PC-9 (cell line): ENCODE measurements around the gene SLC22A15. TPM values are rescaled to one million over a fixed set of nuclear protein-coding genes. Genes with fewer than 3 reads are reported as not detected.

Source experiments
- BruUV-seq: library from RNA; stranded (reverse); fragments of 400-500 nt; replicated peaks from 2 replicates; lab custom pipeline; 2021; lab: Mats Ljungman, UMichigan
- CTCF ChIA-PET: fragments of 300-600 bp; sonication (Branson Sonifier 250); formaldehyde crosslinking; loops from one replicate; lab custom pipeline; 2022; ENCODE audit warnings: antibody characterized with exemption; lab: Charles Lee
- POLR2A ChIA-PET: fragments of 300-600 bp; sonication (Branson Sonifier 250); formaldehyde crosslinking; loops from one replicate; lab custom pipeline; 2022; ENCODE audit warnings: antibody characterized with exemption; ENCODE audit not compliant: unreplicated experiment; lab: Charles Lee
- DNase-seq, 2 experiments: peaks; one replicate each; pipeline versions ENCODE4 v3.0.0 to v3.0.0-alpha.2; 2015 to 2022; ENCODE audit warnings: mixed read lengths in 1 of 2
- H2AFZ ChIP-seq: fragments of 200-600 bp; sonication (generic); 2 replicates; pipeline ENCODE4 v1.8.1; 2017; ENCODE audit warnings: antibody characterized with exemption
- H3F3A ChIP-seq: fragments of 200-600 bp; sonication (generic); 2 replicates; pipeline ENCODE4 v1.8.1; 2017; ENCODE audit warnings: antibody characterized with exemption, mild to moderate bottlenecking, low read depth; ENCODE audit not compliant: insufficient read depth
- H3K27ac ChIP-seq: fragments of 200-600 bp; sonication (generic); 2 replicates; pipeline ENCODE4 v1.6.1; 2016; ENCODE audit warnings: mixed run types
- H3K27me3 ChIP-seq: fragments of 200-600 bp; sonication (generic); 2 replicates; pipeline ENCODE4 v1.6.1; 2016; ENCODE audit warnings: low read depth, mixed run types; ENCODE audit not compliant: insufficient read depth
- H3K36me3 ChIP-seq: fragments of 200-600 bp; sonication (generic); 2 replicates; pipeline ENCODE4 v1.6.1; 2016; ENCODE audit warnings: low read depth, mixed run types
- H3K4me1 ChIP-seq: fragments of 200-600 bp; sonication (generic); replicated peaks from 2 replicates; pipeline ENCODE4 v1.6.1; 2016; ENCODE audit warnings: mixed run types; ENCODE audit not compliant: insufficient read depth
- H3K4me2 ChIP-seq: fragments of 200-600 bp; sonication (generic); 2 replicates; pipeline ENCODE4 v1.6.1; 2017; ENCODE audit warnings: mixed run types
- H3K4me3 ChIP-seq: fragments of 200-600 bp; sonication (generic); 2 replicates; pipeline ENCODE4 v1.6.1; 2016; ENCODE audit warnings: mixed run types
- H3K79me2 ChIP-seq: fragments of 200-600 bp; sonication (generic); 2 replicates; pipeline ENCODE4 v1.6.1; 2017; ENCODE audit warnings: low read depth, mixed run types
- H3K9me2 ChIP-seq: fragments of 200-600 bp; sonication (generic); 2 replicates; pipeline ENCODE4 v1.8.1; 2017; ENCODE audit warnings: mild to moderate bottlenecking; ENCODE audit not compliant: insufficient read depth
- H3K9me3 ChIP-seq: fragments of 200-600 bp; sonication (generic); 2 replicates; pipeline ENCODE4 v1.8.1; 2016; ENCODE audit warnings: low read depth; ENCODE audit not compliant: insufficient read depth
- H4K20me1 ChIP-seq: fragments of 200-600 bp; sonication (generic); 2 replicates; pipeline ENCODE4 v1.8.1; 2017; ENCODE audit not compliant: insufficient read depth
- CTCF ChIP-seq: fragments of 200-600 bp; sonication (generic); conservative IDR thresholded peaks from 2 replicates; pipeline ENCODE4 v1.6.1; 2017; ENCODE audit warnings: mixed run types, antibody characterized with exemption, mild to moderate bottlenecking, moderate library complexity
- EZH2 ChIP-seq: fragments of 200-600 bp; sonication (generic); IDR thresholded peaks from 2 replicates; pipeline ENCODE4 v1.8.0; 2017; ENCODE audit warnings: antibody characterized with exemption, low read depth
- intact Hi-C: fragments of 100-400 bp; cut with micrococcal nuclease; formaldehyde crosslinking; loops from one replicate; pipeline ENCODE4 v1.10.0; 2022; ENCODE audit not compliant: unreplicated experiment
- total RNA-seq: library from RNA; stranded (reverse); gene quantifications from 2 replicates; pipeline ENCODE4 v1.2.3, GENCODE V29; 2021

The SLC22A15 gene
- total RNA-seq, 1 experiment from 2014 or later, result 1.8 TPM

- no peak overlapping the region for H2AFZ ChIP-seq
- no peaks in the 10 kb centered on the region for H3K9me2 ChIP-seq
- DNase-seq, result peak; percentile 18 to 65
- no peaks in the 10 kb centered on the region for H3K36me3 ChIP-seq
- H4K20me1 ChIP-seq, result no peaks in the 10 kb centered on the region
- H3F3A ChIP-seq, result no peaks in the 10 kb centered on the region
- H3K4me1 ChIP-seq, result no peaks in the 10 kb centered on the region
- no peak overlapping the region for H3K4me3 ChIP-seq
- TF ChIP-seq CTCF, result peak; percentile 96
- TF ChIP-seq EZH2, result no peak
- no peaks in the 10 kb centered on the region for H3K27me3 ChIP-seq
- BruUV-seq, result no TSS peak
- H3K27ac ChIP-seq, result no peak overlapping the region
- no peaks in the 10 kb centered on the region for H3K79me2 ChIP-seq
- ChIA-PET CTCF (interaction anchor here (0.6 to 0.9 kb wide), 2 partner anchors 209 to 375 kb away, joined by 4 read pairs; no protein-coding TSS in a partner anchor), POLR2A (interaction anchor here (0.5 to 0.6 kb wide), 2 partner anchors 351 to 396 kb away, joined by 3 to 5 read pairs; no protein-coding TSS in a partner anchor)
- H3K4me2 ChIP-seq, result no peak overlapping the region
- intact Hi-C loops, result no loop called here
- H3K9me3 ChIP-seq, result no peaks in the 10 kb centered on the region
These were observed 44.5 kb downstream of the SLC22A15 start for GRCh38 chr1:116020668-116021272.

DNA sequence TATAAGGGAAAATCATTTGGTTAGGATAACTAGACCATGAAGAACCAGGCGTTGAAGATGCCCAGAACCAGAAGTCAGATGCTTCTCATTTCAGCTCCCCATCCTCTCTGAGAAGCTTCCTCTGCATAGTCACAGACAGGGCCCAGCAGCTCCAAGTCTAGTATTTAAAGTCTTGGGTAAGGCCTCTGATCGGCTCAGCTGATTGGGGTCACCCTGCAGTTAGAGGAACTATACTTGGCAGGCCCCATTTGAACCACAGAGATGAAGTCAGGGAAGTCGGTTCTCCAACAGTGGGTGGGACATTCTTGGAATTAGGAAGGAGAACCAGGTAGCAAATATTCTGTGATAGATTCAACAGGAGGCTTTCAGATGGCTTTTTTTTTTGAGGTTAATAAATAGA lies 48.3 kb downstream of the SLC22A15 start:
- no peak for DNase-seq
- POLR2A ChIA-PET, result interaction anchor here (0.5 kb wide), 1 partner anchor 176 kb away, joined by 6 read pairs; no protein-coding TSS in a partner anchor
- Histone ChIP-seq H3F3A (no peaks in the 10 kb centered on the region), H3K27ac (no peak overlapping the region), H3K27me3 (no peaks in the 10 kb centered on the region), H3K4me1 (no peaks in the 10 kb centered on the region), H3K79me2 (no peaks in the 10 kb centered on the region), H3K9me3 (no peaks in the 10 kb centered on the region), H3K4me2 (no peak overlapping the region), H3K9me2 (no peaks in the 10 kb centered on the region), H2AFZ (no peak overlapping the region), H3K4me3 (no peak overlapping the region), H4K20me1 (no peaks in the 10 kb centered on the region), H3K36me3 (no peaks in the 10 kb centered on the region)
- CTCF ChIA-PET, result no interaction called here
- no TSS peak for BruUV-seq
- TF ChIP-seq CTCF, result no peak
- no peak for TF ChIP-seq EZH2
- intact Hi-C loops, result loop anchor here (2.0 kb wide), 1 partner anchor 50 kb away; no protein-coding TSS in a partner anchor

GRCh38 chr1:116026631-116027030 lies 50.3 kb downstream of the SLC22A15 start:
- intact Hi-C loops, result no loop called here
- H2AFZ ChIP-seq, result no peak overlapping the region
- POLR2A ChIA-PET, result no interaction called here
- H4K20me1 ChIP-seq, result no peaks in the 10 kb centered on the region
- no peaks in the 10 kb centered on the region for H3K9me3 ChIP-seq
- CTCF ChIA-PET, result no interaction called here
- H3K9me2 ChIP-seq, result no peaks in the 10 kb centered on the region; the same call in 1 of the 2 replicates
- H3K27ac ChIP-seq, result no peak overlapping the region
- no peak overlapping the region for H3K4me3 ChIP-seq
- H3K79me2 ChIP-seq, result no peaks in the 10 kb centered on the region
- no peaks in the 10 kb centered on the region for H3K27me3 ChIP-seq
- BruUV-seq, result no TSS peak
- TF ChIP-seq CTCF (no peak), EZH2 (no peak)
- no peaks in the 10 kb centered on the region for H3K4me1 ChIP-seq
- H3K36me3 ChIP-seq, result no peaks in the 10 kb centered on the region
- H3K4me2 ChIP-seq, result no peak overlapping the region
- DNase-seq, result no peak
- H3F3A ChIP-seq, result no peaks in the 10 kb centered on the region
